Measurements from ENCODE around the gene TBC1D14. TPM values are rescaled to one million over a fixed set of nuclear protein-coding genes. Genes with fewer than 3 reads are reported as not detected.

TBC1D14 gene
- total RNA-seq, 2 donors from 2014 or later = 43.2 to 46.6 TPM

DNA sequence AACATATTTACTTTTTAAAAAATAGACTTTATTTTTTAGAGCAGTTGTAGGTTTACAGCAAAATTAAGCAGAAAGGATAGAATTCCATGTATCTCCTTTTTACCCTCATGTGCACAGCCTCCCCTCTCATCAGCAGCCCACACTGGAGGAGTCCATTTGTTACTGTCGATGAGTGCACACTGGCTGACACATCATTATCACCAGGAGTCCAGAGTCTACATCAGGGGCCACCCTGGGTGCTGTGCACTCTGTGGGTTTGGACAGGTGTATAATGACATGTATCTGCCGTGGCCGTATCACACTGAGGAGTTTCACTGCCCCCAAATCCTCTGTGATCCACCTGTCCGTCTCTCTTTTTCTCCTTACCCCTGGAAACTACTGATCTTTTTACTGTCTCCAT, 26.3 kb downstream of the TBC1D14 start:
- TF ChIP-seq, protein P1, sequence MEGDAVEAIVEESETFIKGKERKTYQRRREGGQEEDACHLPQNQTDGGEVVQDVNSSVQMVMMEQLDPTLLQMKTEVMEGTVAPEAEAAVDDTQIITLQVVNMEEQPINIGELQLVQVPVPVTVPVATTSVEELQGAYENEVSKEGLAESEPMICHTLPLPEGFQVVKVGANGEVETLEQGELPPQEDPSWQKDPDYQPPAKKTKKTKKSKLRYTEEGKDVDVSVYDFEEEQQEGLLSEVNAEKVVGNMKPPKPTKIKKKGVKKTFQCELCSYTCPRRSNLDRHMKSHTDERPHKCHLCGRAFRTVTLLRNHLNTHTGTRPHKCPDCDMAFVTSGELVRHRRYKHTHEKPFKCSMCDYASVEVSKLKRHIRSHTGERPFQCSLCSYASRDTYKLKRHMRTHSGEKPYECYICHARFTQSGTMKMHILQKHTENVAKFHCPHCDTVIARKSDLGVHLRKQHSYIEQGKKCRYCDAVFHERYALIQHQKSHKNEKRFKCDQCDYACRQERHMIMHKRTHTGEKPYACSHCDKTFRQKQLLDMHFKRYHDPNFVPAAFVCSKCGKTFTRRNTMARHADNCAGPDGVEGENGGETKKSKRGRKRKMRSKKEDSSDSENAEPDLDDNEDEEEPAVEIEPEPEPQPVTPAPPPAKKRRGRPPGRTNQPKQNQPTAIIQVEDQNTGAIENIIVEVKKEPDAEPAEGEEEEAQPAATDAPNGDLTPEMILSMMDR (IDR thresholded peaks at IDR 0.05) = no peak
- peaks cover 6% of the 10 kb centered on the region for H3K4me1 ChIP-seq
- H3K27ac ChIP-seq = no peak overlapping the region
- H3K27me3 ChIP-seq = no peaks in the 10 kb centered on the region
- no peak for DNase-seq
- no peak overlapping the region for H3K4me3 ChIP-seq
- no peaks in the 10 kb centered on the region for H3K9me3 ChIP-seq
- H3K36me3 ChIP-seq = no peaks in the 10 kb centered on the region
- H3K9ac ChIP-seq (ENCODE audit: low read depth in 2 of 2, low read length in 2 of 2) = no peak overlapping the region
- intact Hi-C loops (cut with DNase I) = no loop called here

GRCh38 chr4:6937201-6937600, 27.6 kb downstream of the TBC1D14 start:
- Histone ChIP-seq H3K27me3 (no peaks in the 10 kb centered on the region), H3K9ac (ENCODE audit: low read depth in 2 of 2, low read length in 2 of 2) (no peak overlapping the region), H3K4me3 (no peak overlapping the region), H3K36me3 (no peaks in the 10 kb centered on the region), H3K27ac (no peak overlapping the region), H3K9me3 (no peaks in the 10 kb centered on the region), H3K4me1 (peaks cover 7% of the 10 kb centered on the region)
- intact Hi-C loops (cut with DNase I) = no loop called here
- DNase-seq = no peak
- TF ChIP-seq, protein P1 (IDR thresholded peaks at IDR 0.05) = no peak

DNA sequence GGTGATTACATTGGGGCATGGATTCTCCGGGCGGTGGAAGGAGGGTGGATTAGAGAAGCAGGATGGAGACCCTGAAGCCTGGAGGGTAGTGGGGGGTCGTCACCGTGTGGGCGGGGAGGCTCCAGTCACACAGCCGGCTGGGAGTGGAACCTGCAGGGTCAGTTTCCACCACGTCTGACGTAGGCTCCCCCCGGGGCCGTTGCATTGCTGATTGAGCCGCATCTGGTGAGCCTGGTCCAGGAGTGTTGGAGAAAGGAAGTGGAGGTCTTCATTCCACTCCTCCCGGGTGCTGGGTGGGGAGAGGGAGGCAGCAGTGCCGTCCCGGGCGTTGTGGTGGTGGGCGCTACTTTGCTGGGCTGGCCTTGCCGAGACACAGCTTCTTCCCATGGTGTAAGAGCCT, 28.1 kb downstream of the TBC1D14 start:
- Histone ChIP-seq H3K27me3 (no peaks in the 10 kb centered on the region), H3K4me1 (peaks cover 13% of the 10 kb centered on the region), H3K36me3 (no peaks in the 10 kb centered on the region), H3K9ac (ENCODE audit: low read depth in 2 of 2, low read length in 2 of 2) (no peak overlapping the region), H3K27ac (no peak overlapping the region), H3K9me3 (no peaks in the 10 kb centered on the region), H3K4me3 (no peak overlapping the region)
- no peak for DNase-seq
- intact Hi-C loops (cut with DNase I) = no loop called here
- TF ChIP-seq, protein P1 (IDR thresholded peaks at IDR 0.05) = no peak

DNA sequence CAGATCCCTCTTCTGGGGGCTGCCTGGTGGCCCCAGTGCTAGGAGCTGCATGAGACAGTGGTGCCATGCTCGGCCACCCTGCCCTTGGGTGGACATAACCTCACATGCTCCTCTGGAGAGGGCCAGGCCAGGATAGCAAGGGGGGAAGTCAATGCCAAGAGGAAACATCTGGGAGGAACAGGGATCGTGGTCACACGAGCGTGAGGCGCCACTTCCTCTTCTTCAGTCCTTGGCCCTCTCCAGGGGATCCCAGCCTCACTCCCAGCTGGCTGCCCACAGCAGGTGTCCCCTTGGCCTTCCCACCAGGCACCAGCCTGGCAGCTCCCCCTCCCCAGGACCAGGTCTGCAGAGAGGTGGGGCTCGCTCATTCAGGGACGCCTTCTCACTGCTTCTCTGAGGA, 28.6 kb downstream of the TBC1D14 start:
- intact Hi-C loops (cut with DNase I) = no loop called here
- no peak overlapping the region for H3K9ac ChIP-seq (ENCODE audit: low read depth in 2 of 2, low read length in 2 of 2)
- no peak for DNase-seq
- peak overlapping the region; percentile 12 for H3K27ac ChIP-seq
- TF ChIP-seq, protein P1 (IDR thresholded peaks at IDR 0.05) = no peak
- H3K4me3 ChIP-seq = no peak overlapping the region
- peaks cover 15% of the 10 kb centered on the region for H3K4me1 ChIP-seq
- H3K36me3 ChIP-seq = no peaks in the 10 kb centered on the region
- H3K9me3 ChIP-seq = no peaks in the 10 kb centered on the region
- no peaks in the 10 kb centered on the region for H3K27me3 ChIP-seq

DNA sequence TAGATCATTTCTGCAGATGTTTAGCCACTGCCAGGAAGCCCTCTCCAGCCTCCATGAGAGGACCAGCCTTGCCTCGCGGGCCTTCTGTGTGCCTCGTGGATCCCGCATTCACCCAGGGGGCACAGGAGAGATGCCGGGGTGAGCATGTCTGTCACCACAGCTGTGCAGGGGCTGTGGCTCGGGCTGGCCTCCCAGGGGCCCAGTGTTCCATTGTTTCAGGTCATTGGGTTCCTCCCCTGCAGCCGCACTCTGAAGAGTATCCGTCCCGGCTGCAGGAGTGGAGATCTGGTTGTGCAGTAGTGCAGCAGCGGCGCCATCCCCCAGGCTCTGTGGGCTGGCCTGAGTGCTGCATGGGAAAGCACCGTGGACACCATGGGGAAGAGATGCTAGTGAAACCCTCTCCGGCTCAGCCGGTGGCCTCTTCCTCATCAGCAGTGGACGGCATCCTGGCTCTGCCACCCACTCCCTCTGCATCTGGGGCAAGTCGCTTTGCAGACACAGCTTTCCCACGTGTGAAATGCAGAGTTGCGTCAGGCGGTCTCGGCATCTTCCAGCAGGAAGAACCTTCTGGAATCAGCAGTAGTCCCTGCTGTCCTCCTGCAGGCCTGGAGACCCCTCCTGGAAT, 29.1 kb downstream of the TBC1D14 start:
- Histone ChIP-seq H3K4me3 (no peak overlapping the region), H3K36me3 (no peaks in the 10 kb centered on the region), H3K9ac (ENCODE audit: low read depth in 2 of 2, low read length in 2 of 2) (no peak overlapping the region), H3K27ac (peak overlapping the region; percentile 12), H3K27me3 (no peaks in the 10 kb centered on the region), H3K4me1 (peaks cover 15% of the 10 kb centered on the region), H3K9me3 (no peaks in the 10 kb centered on the region)
- DNase-seq = no peak
- TF ChIP-seq, protein P1 (IDR thresholded peaks at IDR 0.05) = no peak
- intact Hi-C loops (cut with DNase I) = no loop called here

All from colonic mucosa (tissue), 4 donors.